IPS-18a (cell line): ENCODE measurements around the gene TNF.
A peak's percentile ranks its signal among the peaks of the same experiment; 100 is the strongest.

Experiments used
- H3K27ac ChIP-seq: one replicate; pipeline ENCODE4 v1.5.1; 2013; ENCODE audit warnings: low read length
- H3K27me3 ChIP-seq: one replicate; pipeline ENCODE4 v1.6.1; 2013; ENCODE audit warnings: mild to moderate bottlenecking, low read length; ENCODE audit not compliant: control insufficient read depth, insufficient read depth
- H3K36me3 ChIP-seq: one replicate; pipeline ENCODE4 v1.6.1; 2013; ENCODE audit warnings: low read depth, low read length; ENCODE audit not compliant: control insufficient read depth
- H3K4me1 ChIP-seq: one replicate; pipeline ENCODE4 v1.6.1; 2013; ENCODE audit warnings: low read depth, low read length; ENCODE audit not compliant: control insufficient read depth
- H3K4me3 ChIP-seq: one replicate; pipeline ENCODE4 v1.5.1; 2013; ENCODE audit warnings: low read length
- H3K9ac ChIP-seq: one replicate; pipeline ENCODE4 v1.6.1; 2013; ENCODE audit warnings: mild to moderate bottlenecking, low read length, moderate library complexity
- H3K9me3 ChIP-seq: one replicate; pipeline ENCODE4 v1.6.1; 2013; ENCODE audit warnings: low read depth, low read length; ENCODE audit not compliant: control insufficient read depth

TNF gene

GRCh38 chr6:31534011-31534410 lies 41.4 kb upstream of the TNF start:
- H3K9me3 ChIP-seq = no peaks in the 10 kb centered on the region
- no peak overlapping the region for H3K9ac ChIP-seq
- H3K27me3 ChIP-seq = no peaks in the 10 kb centered on the region
- no peak overlapping the region for H3K27ac ChIP-seq
- H3K4me3 ChIP-seq = no peak overlapping the region
- H3K4me1 ChIP-seq = no peaks in the 10 kb centered on the region
- peaks cover 93% of the 10 kb centered on the region for H3K36me3 ChIP-seq

DNA sequence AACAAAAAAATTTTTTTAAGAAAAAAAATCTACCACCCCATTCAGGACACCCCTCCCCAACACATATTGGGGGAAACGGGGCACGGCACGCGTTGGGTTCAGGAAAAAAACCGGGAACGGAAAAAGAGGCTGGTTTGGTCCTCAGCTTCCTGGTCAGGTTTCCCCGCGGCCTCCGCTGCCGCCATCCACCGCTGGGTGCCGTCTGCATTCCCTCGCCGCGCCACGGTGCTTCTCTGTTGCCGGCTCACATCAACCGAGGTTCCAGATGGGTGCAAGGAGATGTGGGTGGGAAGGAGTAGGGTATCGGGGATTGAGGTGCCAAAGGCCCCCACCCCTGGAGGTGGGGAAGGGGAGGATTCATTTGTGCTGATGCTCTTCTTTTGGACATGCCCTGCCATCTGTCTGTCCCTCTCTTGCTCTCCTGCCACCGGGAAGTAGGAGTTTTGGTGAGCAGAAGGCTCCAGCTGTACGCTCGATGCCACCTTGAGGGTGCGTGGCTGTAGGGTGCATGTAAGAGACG lies 40.8 kb upstream of the TNF start:
- Histone ChIP-seq H3K4me3 (no peak overlapping the region), H3K9ac (no peak overlapping the region), H3K9me3 (no peaks in the 10 kb centered on the region), H3K4me1 (peaks cover 4% of the 10 kb centered on the region), H3K27ac (no peak overlapping the region), H3K36me3 (peaks cover 95% of the 10 kb centered on the region), H3K27me3 (no peaks in the 10 kb centered on the region)

GRCh38 chr6:31535538-31536324 lies 39.6 kb upstream of the TNF start:
- Histone ChIP-seq H3K4me1 (peaks cover 9% of the 10 kb centered on the region), H3K27ac (no peak overlapping the region), H3K9me3 (no peaks in the 10 kb centered on the region), H3K36me3 (peaks cover 95% of the 10 kb centered on the region), H3K4me3 (no peak overlapping the region), H3K27me3 (no peaks in the 10 kb centered on the region), H3K9ac (no peak overlapping the region)

- Histone ChIP-seq H3K4me1 (peaks cover 13% of the 10 kb centered on the region), H3K27ac (no peak overlapping the region), H3K27me3 (no peaks in the 10 kb centered on the region), H3K4me3 (peak overlapping the region; percentile 87), H3K9me3 (no peaks in the 10 kb centered on the region), H3K36me3 (peaks cover 63% of the 10 kb centered on the region), H3K9ac (no peak overlapping the region)
These were observed 36.5 kb upstream of the TNF start for GRCh38 chr6:31538805-31539400.

- Histone ChIP-seq H3K4me1 (peaks cover 13% of the 10 kb centered on the region), H3K9me3 (no peaks in the 10 kb centered on the region), H3K4me3 (peak overlapping the region; percentile 87), H3K36me3 (peaks cover 46% of the 10 kb centered on the region), H3K27me3 (no peaks in the 10 kb centered on the region), H3K9ac (peak overlapping the region; percentile 98), H3K27ac (no peak overlapping the region)
These were observed 34.7 kb upstream of the TNF start for GRCh38 chr6:31540640-31541039.

- H3K9ac ChIP-seq = peak overlapping the region; percentile 98
- peaks cover 15% of the 10 kb centered on the region for H3K4me1 ChIP-seq
- peak overlapping the region; percentile 87 for H3K4me3 ChIP-seq
- H3K36me3 ChIP-seq = peaks cover 40% of the 10 kb centered on the region
- H3K27me3 ChIP-seq = no peaks in the 10 kb centered on the region
- no peaks in the 10 kb centered on the region for H3K9me3 ChIP-seq
- H3K27ac ChIP-seq = peak overlapping the region; percentile 96
These were observed 34.2 kb upstream of the TNF start for GRCh38 chr6:31541059-31541657.

DNA sequence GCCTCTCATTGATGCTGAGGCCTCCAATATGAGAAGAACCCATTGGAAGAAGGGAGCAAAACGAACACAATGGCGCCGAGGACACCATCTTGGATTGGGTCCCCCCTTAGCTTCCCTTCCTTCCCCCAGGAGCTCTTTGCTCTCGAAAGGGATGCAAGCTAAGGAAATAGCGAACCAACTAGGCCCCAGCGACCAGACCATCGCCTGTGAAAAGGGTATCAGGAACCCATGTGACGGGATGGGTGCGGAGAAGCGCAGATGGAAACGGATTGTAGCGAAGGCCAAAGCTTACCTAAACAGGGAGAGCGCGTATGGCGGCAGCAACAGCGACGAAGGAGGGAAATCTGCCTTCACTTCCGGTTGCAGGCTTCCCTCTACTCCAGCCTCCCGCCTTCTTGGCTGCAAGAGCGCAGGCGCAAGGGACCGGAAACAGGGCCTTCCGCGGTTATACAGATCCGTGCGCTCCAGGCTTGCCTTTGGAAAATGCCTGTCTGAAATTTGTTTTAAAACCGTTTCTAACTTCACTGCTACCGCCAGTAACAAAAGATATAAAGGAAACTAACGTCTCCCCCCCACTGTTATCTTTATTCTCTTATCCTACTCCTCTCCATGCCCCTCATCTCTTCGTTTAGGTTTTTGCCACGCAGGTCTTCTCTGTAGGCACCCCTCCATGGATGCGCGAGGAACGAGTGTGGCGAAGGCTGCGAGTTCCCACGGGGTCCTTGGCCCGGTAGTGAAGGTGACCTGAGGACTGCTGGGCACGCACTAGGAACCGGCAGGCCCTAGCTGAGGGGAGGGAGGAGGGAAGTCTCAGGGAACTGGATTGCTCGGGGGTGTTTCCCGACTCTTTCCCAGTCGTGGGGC lies 33.5 kb upstream of the TNF start, which contains the start of gene DDX39B:
Gene DDX39B (minus strand): TSS at position 346 of the 864 bp plus-strand sequence. CDS start 1,471 bp downstream, outside the sequence.
- H3K4me3 ChIP-seq = peak within 1 kb of the TSS; percentile 87
- no peaks in the 10 kb centered on the region for H3K27me3 ChIP-seq
- H3K27ac ChIP-seq = peak within 1 kb of the TSS; percentile 96
- H3K4me1 ChIP-seq = peaks cover 17% of the 10 kb centered on the region
- H3K36me3 ChIP-seq = peaks cover 33% of the 10 kb centered on the region
- H3K9me3 ChIP-seq = no peaks in the 10 kb centered on the region
- H3K9ac ChIP-seq = peak within 1 kb of the TSS; percentile 98

DNA sequence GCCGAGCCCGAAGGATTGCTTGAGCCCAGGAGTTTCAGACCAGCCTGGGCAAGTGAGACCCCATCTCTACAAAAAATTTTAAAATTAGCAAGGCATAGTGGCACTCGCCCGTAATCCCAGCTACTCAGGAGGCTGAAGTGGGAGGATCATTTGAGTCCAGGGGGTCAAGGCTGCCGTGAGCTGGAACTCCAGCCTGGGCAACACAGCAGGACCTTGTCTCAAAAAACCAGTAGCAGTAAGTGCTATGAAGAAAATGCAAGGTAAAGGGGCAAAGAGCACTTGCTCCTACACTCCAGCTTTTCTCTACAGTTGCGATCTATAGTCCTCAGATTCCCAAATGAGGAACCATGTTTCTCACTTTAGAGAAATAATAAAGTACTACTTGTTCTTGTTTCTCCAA lies 31.7 kb upstream of the TNF start:
- no peak overlapping the region for H3K27ac ChIP-seq
- no peaks in the 10 kb centered on the region for H3K27me3 ChIP-seq
- H3K9ac ChIP-seq = no peak overlapping the region
- H3K9me3 ChIP-seq = no peaks in the 10 kb centered on the region
- H3K4me3 ChIP-seq = no peak overlapping the region
- H3K4me1 ChIP-seq = peaks cover 17% of the 10 kb centered on the region
- H3K36me3 ChIP-seq = peaks cover 22% of the 10 kb centered on the region

DNA sequence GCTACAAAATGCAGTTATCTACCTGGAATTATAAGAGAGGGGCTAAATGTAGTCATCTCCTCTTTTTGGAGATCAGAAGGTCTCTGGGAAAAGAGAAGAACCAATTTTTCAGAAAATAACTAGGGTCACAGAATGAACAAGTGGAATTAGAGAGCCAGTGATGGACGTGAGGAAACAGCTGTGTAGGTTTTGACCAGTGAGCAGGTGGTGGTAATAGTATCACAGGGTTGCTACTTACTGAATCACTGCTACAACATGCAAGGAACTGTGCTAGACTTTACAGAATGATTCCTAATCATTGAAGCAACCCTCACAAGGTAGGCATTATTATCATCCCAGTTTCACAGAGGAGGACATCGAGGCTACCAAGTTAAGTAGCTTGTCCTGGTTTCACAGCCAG lies 30.7 kb upstream of the TNF start:
- no peak overlapping the region for H3K9ac ChIP-seq
- no peaks in the 10 kb centered on the region for H3K27me3 ChIP-seq
- peaks cover 12% of the 10 kb centered on the region for H3K4me1 ChIP-seq
- H3K4me3 ChIP-seq = no peak overlapping the region
- H3K36me3 ChIP-seq = peaks cover 20% of the 10 kb centered on the region
- H3K9me3 ChIP-seq = no peaks in the 10 kb centered on the region
- no peak overlapping the region for H3K27ac ChIP-seq

DNA sequence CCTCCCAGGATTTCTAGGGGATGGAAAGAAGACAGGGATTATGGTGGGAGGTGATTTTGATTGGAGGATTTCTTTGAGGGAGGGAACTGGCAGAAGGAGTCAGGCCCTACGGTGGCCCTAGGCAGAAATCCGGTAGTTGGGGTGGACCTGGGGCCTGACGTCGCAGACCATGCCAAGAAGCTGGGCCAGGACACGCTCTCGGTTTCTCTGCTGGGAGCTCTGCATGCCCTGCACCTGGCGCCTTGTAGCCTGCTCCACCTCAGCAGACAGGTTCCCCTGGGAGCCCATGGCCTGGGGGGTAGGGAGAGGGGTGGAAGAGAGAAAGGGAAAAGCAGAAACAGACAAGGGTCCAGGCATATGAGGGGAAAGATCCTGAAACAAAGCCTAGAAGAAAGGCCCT lies 30.1 kb upstream of the TNF start:
- H3K27me3 ChIP-seq = no peaks in the 10 kb centered on the region
- peaks cover 17% of the 10 kb centered on the region for H3K36me3 ChIP-seq
- peaks cover 8% of the 10 kb centered on the region for H3K4me1 ChIP-seq
- no peak overlapping the region for H3K27ac ChIP-seq
- no peak overlapping the region for H3K9ac ChIP-seq
- no peak overlapping the region for H3K4me3 ChIP-seq
- no peaks in the 10 kb centered on the region for H3K9me3 ChIP-seq
